SIG-M5 (cell line): ENCODE data around the gene ZNF208.
"Not testable (repeated sequence)": the region's sequence is repeated elsewhere in the genome, so short reads cannot be mapped to it uniquely, and the experiment has no call there.

ENCODE experiments used
- DNase-seq: peaks from one replicate; lab custom pipeline; 2025; lab: John Stamatoyannopoulos, UW

Gene ZNF208

GRCh38 chr19:22010437-22011143 is at the start of gene ZNF208:
TSS of gene ZNF208 (minus strand) at chr19:22010943. CDS start at chr19:22010794, 149 bp downstream.
- DNase-seq = not testable (repeated sequence)

GRCh38 chr19:22052644-22053013 is 41.9 kb upstream of the ZNF208 start:
- DNase-seq = no peak

- not testable (repeated sequence) for DNase-seq
These were observed 30.4 kb upstream of the ZNF208 start for GRCh38 chr19:22041151-22041550.

GRCh38 chr19:22030680-22031079 is 19.9 kb upstream of the ZNF208 start:
- no peak for DNase-seq

GRCh38 chr19:22026687-22027086 is 15.9 kb upstream of the ZNF208 start:
- no peak for DNase-seq

- not testable (repeated sequence) for DNase-seq
These were observed 14.8 kb upstream of the ZNF208 start for GRCh38 chr19:22025539-22025938.

GRCh38 chr19:21970466-21970865 is 40.3 kb downstream of the ZNF208 start:
- DNase-seq = no peak

GRCh38 chr19:21947775-21948174 is 63.0 kb downstream of the ZNF208 start:
- DNase-seq = no peak

GRCh38 chr19:21940684-21941083 is 70.1 kb downstream of the ZNF208 start:
- no peak for DNase-seq

GRCh38 chr19:21934593-21934992 is 76.2 kb downstream of the ZNF208 start:
- DNase-seq = no peak

GRCh38 chr19:21934131-21934530 is 76.6 kb downstream of the ZNF208 start:
- no peak for DNase-seq

- no peak for DNase-seq
These were observed 88.5 kb downstream of the ZNF208 start for GRCh38 chr19:21922276-21922675.

GRCh38 chr19:21921691-21922180 is 89.0 kb downstream of the ZNF208 start:
- no peak for DNase-seq

- DNase-seq = no peak
These were observed 95.3 kb downstream of the ZNF208 start for GRCh38 chr19:21915411-21915810.

GRCh38 chr19:21912654-21913053 is 98.1 kb downstream of the ZNF208 start:
- DNase-seq = no peak

GRCh38 chr19:21910318-21910717 is 100.4 kb downstream of the ZNF208 start:
- no peak for DNase-seq

- no peak for DNase-seq
These were observed 102.7 kb downstream of the ZNF208 start for GRCh38 chr19:21908066-21908465.

GRCh38 chr19:21907516-21907915 is 103.2 kb downstream of the ZNF208 start:
- DNase-seq = no peak

- no peak for DNase-seq
These were observed 108.2 kb downstream of the ZNF208 start for GRCh38 chr19:21902571-21902970.

GRCh38 chr19:21901861-21902260 is 108.9 kb downstream of the ZNF208 start:
- no peak for DNase-seq

GRCh38 chr19:21900401-21900800 is 110.3 kb downstream of the ZNF208 start:
- DNase-seq = no peak

- no peak for DNase-seq
These were observed 119.7 kb downstream of the ZNF208 start for GRCh38 chr19:21891086-21891485.

- not testable (repeated sequence) for DNase-seq
These were observed 120.7 kb downstream of the ZNF208 start for GRCh38 chr19:21890017-21890416.

GRCh38 chr19:21885516-21885915 is 125.2 kb downstream of the ZNF208 start:
- not testable (repeated sequence) for DNase-seq
